HG03565 (cell line): Measurements from ENCODE around the gene NT5DC1.

Source experiments
- ATAC-seq: cut with Tn5 transposase; IDR thresholded peaks from one replicate; pipeline ENCODE4 v1.9.1; 2021; ENCODE audit warnings: mild to moderate bottlenecking, moderate library complexity; ENCODE audit not compliant: unreplicated experiment

Gene NT5DC1

DNA sequence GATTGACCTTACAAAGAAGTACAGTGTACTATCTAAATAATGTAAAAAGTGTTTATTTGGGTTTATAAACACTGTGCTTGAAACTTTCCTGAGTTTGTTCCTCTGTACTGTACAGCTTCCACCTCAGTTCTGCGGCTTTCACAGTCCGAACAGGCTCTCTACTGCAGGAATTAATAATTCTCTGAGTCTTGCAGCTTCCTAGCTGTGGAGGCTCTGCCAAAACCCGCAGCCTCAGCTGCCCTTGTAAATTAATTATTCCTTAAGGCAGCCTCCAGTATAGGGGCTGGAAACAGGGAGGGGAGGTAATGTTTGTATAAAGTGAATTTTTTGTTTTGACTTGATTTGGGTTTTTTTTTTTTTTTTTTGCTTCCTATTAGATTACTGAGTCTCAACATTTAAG lies 134.0 kb downstream of the NT5DC1 start:
- no peak for ATAC-seq

DNA sequence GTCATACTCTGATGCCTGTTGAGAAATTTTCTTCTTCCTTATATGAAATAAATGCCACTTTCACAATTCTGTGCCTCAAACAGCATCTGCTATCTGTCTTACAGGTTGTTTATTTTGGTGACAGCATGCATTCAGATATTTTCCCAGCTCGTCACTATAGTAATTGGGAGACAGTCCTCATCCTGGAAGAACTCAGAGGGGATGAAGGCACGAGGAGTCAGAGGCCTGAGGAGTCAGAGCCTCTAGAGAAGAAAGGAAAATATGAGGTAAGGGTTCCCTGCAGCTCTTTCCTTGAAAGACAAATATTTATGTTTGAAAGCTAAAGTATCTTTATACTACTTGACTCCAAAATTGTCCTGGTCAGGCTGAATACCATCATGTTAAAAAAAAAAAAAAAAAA lies 137.4 kb downstream of the NT5DC1 start:
- no peak for ATAC-seq

DNA sequence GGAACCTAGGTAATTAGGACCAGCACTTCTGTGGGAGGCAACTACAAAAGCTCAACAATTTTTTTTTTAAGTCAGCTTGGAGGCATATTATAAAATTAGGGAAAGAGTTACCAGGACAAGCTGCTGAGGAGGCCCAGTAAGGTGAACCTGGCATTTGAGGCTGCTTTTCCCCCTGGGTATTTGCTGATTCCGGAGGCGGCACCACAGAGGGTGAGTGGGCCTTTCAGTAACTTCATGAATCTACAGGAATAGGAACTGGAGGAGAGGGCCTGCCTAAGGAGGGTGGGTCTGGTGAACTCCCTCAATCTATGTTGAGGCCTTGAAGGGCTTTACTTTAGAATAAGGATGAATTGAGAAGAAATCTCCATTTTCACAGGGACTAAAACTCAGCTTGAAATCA lies 138.6 kb downstream of the NT5DC1 start:
- no peak for ATAC-seq

DNA sequence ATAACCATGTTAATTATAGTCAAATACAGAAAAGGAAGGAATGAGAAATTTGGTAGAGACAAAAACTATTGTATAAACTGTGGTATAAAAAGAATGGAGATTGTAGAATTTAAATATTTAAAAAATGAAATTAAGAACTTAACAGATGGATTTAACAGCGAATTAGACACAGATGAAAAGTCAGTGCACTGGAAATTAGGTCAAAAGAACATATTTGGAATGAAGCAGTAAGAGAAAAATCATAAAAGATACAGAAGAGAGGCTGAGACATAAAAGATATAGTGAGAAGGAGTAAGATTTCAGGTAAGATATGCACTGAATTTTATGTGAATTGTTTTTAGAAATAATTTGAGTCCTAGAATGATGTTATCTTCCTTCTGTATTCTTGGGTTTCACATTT lies 139.2 kb downstream of the NT5DC1 start:
- no peak for ATAC-seq

DNA sequence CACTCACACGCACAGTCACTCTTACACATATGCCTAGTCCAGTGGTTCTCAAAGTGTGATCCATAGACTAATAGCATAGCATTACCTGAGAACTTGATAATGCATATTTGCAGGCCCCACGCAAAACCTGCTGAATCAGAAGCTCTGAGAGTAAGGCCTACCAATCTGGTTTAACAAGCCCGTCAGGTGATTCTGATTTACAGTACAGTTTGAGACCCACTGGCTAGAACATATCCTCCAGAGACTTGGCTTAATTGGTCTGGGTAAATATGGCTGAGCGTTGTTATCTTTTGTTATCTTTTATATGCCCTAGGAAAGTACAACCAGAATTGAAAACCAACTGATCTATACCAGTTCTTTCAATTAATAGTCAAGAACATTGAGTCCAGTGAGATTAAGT lies 143.6 kb downstream of the NT5DC1 start:
- ATAC-seq, result no peak

DNA sequence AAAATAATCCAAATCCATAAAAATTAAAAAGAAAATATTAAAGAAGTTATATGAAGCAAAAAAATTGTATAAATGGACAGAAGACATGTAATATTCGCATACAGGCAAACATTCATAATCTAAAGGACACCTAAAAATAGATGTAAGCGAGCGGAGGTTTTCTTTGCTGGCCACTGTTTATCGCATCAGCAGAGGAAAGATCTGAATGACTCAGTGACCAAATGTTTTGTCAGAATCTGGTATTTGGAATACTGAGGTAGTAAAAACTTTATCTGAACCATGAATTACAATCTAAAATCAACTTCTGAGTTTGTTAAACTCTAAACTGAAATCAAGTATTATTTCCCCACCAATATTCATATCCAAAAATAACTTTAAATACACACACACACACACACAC lies 145.4 kb downstream of the NT5DC1 start:
- no peak for ATAC-seq

DNA sequence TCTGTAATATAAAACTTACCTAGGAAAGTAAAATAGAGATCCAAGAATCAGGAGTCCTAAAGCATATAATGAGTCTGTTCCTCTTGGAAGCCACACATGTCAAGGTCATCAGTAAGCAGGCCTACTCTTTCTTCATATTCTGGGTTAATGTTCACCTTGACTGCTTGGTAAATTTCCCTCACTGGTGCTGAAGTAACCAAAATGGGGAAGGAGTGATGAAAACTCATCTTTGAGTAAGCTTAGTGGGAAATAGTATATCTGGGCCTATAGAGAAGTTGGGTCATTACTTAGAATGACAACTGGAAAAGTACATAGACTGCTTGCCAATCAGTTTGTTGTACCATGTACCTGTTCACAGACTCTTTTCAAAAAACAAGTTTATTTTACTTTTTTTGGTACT lies 146.6 kb downstream of the NT5DC1 start:
- no peak for ATAC-seq

DNA sequence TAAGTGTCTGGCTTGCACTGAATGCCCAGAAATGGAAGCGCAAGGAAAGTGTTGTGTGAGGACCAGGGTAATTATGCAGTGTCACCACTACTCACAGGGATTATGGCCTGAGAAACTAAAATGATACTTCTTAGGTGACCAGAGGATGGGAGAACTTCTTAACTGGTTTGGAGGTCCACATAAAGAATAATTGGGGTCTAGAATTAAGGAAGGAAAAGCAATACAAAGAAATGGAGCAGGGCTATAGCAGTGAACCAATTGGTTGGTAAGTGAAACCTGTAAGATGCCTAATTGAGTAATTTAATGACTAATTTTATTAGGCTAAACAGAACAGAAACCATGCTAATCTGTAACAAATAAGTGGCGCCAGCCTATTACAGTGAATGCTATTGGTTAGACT lies 147.9 kb downstream of the NT5DC1 start:
- no peak for ATAC-seq

DNA sequence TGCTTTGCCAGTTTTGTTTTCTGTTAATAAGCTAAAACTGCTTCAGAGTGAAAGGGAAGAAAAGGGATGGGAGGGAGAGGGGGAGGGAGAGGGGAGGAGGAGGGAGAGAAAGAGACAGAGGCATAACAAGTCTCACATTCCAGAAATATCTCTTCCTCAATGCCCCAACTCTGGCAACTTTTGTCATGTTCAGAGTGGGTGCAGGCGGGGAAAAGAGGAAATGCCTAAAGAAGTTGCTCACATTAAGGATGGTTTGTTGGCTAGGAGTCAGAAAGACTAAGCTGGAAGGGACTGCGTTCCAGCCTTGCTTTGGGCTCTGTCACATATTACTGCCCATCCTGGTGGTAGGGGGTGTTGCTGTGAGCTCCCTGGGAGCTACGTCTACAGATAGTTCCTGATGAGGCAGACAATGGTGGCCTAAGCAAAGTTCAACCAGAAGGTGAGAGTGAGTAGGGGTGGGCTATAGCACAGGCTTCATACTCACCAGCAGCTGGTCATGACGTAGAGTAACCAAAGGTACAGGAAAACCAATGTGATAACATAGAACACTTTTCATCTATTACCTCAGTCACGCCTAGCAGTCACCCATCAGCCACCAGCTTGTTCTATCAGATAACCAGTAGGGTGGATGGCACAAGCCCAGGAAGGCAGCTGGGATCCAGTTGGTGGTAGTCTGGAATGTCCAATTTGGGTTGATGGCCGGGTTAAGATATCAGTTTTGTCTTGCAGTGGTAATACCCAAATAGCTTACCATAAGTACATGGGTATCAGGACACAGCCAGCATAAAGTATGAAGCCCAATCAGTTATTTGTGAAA lies 151.1 kb downstream of the NT5DC1 start:
- ATAC-seq, result no peak

DNA sequence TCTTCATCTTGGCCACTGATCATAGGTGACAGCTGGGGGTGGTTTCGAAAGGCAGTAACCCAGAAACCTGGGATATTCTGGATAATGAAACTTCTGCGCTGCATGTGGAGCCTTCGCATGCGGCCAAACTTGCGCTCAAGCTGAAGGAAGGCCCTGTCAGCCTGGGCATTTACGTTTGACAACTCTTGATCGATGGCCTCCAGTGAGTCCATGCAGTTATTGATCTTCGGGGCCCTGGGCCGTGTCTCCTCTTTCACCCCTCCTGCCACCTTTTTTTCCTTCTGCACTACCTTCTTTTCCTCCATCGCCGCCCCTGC lies 152.5 kb downstream of the NT5DC1 start:
- no peak for ATAC-seq

DNA sequence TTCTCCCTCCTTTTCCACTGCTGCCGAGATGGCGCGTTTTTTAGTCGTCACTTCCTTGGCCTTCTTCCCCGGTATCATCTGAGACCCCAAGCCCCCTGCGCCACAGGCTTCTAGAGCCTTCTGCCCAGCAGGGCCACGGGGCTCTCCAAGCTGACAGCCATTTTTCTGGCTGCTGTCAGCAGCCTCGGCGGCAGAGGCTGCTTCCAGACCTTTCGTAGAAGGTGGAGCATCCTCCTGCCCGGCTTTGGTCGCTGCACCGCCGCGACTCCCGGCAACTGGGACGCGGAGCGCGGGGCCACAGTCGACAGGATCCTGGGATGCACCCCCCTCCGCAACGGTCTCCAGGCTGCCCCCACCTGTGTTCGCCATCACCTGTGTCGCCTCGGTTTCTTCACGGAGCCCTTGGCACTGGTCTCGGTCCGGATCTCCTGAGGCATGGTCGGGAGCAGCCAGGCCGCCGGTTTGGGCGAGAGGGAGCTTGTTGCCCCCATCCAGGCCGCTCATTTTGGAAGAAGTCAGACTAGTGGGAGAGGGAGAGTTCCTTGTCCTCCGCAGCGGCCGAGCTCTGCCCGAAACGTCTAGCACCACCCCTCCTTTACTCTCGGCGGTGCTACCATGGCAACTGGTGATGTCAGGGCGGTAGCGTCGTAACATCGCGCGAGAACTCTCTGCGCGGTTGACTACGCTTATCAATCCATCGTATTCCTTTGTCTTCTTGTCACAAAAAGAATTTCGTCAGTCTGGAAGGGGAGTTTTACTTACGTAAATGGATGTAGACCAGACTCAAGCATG lies 153.0 kb downstream of the NT5DC1 start, which contains the start of gene TSPYL4:
TSPYL4 (minus strand) TSS at position 571 of the 792 bp plus-strand sequence; CDS start at position 504, 67 bp downstream.
- peak; percentile 99 for ATAC-seq

DNA sequence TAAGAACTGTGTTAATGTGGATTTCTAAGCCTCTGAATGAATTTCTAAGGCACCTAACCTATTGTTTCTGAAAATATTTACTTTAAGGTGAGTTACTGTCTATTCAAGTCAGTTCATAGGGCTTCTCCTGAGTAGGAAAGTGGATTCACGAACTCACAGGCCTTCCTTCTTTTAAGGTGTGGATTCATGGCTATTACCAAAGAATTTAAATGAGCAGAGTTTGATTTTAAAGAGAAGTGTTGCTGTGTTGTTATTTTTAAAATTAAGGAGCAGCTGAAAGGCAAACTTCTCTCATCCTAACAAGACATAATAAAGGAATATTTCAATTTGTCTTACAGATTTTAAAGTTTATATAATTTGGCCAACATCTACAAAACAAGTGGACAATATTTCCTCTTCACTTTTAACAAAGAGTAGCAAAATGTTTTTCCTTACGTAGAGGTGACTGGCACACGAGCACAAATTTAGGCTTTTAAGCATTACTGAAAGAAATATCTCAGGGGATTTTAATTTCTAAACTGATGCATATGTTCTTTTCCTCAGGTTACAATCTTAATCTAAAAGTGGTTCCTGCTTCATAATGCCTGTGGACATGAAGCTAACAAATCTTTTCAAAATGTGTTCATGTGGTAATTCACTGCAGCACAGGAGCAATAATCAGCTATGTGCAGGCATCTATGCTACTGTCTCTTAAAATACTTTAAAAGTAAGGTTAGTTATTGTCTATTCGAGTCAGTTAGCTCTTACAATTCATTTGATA lies 153.8 kb downstream of the NT5DC1 start:
- peak; percentile 23 for ATAC-seq

DNA sequence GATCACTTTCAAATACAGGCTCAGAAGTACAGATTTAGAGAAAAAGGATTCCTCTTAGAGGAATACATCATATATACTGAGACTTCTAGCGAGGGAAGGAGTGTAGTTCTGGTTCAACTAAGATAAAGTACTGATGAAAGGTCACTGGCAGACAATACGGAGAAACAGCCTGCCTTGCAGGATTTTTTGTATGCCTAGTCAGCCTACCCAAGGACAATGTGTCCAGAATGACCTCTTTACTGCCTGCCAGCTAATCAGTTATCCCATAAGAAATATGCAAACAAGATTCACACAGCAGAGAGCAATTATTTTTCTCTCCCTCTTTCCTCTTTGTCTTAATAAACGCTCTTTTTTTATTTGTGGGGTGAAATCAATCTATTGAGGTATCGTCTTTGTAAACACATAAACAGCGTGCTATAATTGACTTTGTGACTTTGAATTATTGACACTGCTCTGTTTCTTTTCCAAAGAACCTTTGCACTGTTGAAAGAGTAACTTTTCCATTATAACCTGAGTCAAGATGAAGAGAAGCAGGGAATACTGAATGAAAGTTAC lies 154.7 kb downstream of the NT5DC1 start:
- no peak for ATAC-seq

DNA sequence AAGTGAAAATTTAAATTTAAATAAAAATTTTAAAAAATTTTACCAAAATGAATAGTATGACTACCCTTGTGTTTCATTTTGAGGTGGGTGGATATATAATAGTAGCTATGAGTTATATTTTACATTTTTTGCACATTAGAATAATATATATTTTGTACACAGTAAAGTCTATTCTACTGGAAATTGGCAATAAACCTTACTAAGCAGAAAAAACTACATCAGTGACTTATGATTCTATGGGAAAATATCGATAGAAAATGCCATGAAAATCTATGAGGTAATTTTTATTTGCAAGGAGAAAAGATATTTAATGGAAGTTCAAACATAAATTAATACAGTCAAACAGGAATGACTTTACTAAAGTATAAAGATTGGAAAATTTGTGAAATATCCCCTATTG lies 156.0 kb downstream of the NT5DC1 start:
- ATAC-seq, result no peak

DNA sequence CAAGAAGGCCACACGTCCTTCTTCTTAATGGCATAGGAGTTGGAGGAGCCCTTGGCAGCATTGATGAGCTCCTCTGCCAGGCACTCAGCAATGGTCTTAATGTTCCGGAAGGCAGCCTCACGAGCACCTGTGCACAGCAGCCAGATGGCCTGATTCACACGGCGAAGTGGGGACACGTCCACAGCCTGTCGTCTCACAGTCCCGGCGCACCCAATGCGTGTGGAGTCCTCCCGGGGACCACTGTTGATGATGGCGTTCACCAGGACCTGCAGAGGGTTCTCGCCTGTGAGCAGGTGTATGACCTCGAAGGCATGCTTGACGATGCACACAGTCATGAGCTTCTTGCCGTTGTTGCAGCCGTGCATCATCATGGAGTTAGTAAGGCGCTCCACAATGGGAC lies 157.9 kb downstream of the NT5DC1 start:
- ATAC-seq, result no peak

DNA sequence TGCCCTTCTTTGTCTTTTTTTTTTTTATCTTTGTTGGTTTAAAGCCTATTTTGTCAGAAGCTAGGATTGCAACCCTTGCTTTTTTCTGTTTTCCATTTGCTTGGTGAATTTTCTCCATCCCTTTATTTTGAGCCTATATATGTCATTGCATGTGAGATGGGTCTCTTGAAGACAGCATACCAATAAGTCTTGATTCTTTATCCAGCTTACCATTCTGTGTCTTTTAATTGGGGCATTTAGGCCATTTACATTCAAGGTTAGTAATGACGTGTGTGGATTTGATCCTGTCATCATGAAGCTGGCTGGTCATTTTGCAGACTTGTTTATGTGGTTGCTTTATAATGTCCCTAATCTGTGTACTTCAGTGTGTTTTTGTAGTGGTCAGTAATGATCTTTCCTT lies 162.7 kb downstream of the NT5DC1 start:
- ATAC-seq, result no peak

DNA sequence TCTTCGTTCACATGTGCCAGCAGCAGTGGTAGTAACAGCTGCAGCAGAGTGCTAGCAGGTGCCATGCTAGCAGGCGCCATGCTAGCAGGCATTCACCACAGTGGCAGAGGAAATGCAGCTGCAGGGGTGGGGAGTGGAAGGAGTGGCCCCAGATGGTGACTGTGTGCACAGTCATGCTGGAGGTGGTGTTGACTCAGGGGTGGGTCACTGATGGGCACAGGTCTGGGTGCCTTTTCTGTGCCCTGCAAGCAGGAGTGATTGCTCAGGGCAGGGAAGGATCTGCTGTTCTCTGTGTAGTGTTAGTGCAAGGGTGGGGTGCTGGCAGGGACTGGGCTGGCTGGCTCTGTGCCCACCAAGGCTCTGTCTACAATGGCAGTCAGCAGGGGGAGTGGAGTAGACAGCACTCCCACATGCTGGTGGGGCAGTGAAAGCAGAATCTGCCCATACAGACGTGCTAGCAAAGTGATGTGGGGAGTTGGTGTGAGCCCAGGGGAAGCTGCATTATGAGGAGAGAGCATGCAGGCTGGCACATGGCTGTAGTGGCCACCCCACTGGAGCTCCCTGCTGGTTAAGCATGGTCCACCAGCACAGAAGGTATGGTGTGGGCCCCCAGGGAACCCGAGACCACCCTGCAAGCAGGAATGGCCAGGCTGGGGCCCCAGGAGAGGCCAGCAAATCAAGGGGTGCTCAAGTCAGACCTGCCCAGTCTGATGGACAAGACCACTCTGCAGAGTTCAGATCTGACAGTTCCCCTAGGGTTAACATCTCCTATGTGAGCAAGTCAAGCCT lies 164.6 kb downstream of the NT5DC1 start:
- ATAC-seq, result no peak

DNA sequence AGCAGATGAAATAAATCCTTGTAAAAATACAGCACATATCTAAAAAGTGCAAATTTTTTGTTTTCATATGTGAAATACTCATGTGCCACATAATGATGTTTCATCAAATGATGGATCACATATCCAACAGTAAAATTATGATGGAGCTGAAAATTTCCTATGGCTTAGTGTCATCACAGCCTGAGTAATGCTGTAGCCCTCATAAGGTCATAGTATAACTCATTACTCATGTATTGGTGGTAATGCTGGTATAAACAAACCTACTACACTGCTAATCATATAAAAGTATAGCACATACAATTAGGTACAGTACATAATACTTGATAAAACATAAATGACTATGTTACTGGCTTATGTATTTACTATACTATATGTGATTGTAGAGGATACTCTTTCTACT lies 166.2 kb downstream of the NT5DC1 start:
- ATAC-seq, result no peak

DNA sequence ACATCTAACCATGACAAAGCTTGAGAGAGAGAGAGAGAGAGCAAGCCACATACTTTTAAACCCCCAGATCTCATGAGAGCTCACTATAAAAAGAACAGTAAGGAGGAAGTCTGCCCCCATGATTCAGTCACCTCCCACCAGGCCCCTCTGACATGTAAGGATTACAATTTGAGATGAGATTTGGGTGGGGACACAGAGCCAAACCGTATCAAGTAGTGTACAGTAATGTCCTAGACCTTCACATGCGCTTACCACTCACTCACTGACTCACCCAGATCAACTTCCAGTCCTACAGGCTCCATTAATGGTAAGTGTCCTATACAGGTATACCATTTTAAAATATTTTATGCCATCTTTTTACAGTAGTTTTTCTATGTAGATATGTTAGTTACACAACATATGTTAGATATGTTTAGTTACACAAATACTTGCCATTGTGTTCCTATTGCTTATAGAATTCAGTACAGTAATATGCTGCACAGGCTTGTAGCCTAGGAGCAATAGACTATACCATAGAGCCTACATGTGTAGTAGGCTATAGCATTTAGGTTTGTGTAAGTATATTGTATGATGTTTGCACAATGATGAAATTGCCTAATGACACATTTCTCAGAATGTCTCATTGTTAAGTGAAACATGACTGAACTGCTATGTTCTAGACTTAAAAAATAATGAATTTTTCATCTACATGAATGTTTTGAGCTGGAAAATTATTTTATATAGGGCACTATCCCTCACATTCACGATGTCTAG lies 167.4 kb downstream of the NT5DC1 start:
- ATAC-seq, result peak; percentile 4
